ENCODE results near the gene UFSP1.
"Not testable (repeated sequence)": the region's sequence is repeated elsewhere in the genome, so short reads cannot be mapped to it uniquely, and the experiment has no call there.

Gene UFSP1
- 0.06 to 0.89 (median 0.38) reads per million in 18 experiments for total RNA-seq

GRCh38 chr7:100888988-100889750, at the start of gene UFSP1:
UFSP1 (minus strand) TSS chr7:100889715; CDS start chr7:100889271, 444 bp downstream.
- DNase-seq = peak in 1 of 2 donors; percentile 29

- not testable (repeated sequence) for DNase-seq
These were observed 46.7 kb upstream of the UFSP1 start for GRCh38 chr7:100936167-100936566.

- DNase-seq = not testable (repeated sequence)
These were observed 45.9 kb upstream of the UFSP1 start for GRCh38 chr7:100935381-100935780.

- DNase-seq = no peak
These were observed 44.2 kb upstream of the UFSP1 start for GRCh38 chr7:100933734-100934133.

- no peak for DNase-seq
These were observed 40.3 kb upstream of the UFSP1 start for GRCh38 chr7:100929808-100930174.

- DNase-seq = not testable (repeated sequence)
These were observed 34.1 kb upstream of the UFSP1 start for GRCh38 chr7:100923616-100924015.

- no peak for DNase-seq
These were observed 31.5 kb upstream of the UFSP1 start for GRCh38 chr7:100921039-100921438.

GRCh38 chr7:100919779-100920437, 30.4 kb upstream of the UFSP1 start:
- DNase-seq = not testable (repeated sequence)

GRCh38 chr7:100919335-100919734, 29.8 kb upstream of the UFSP1 start:
- not testable (repeated sequence) for DNase-seq

- peak; percentile 23 to 28 for DNase-seq
These were observed 25.4 kb upstream of the UFSP1 start for GRCh38 chr7:100914879-100915447.

- no peak for DNase-seq
These were observed 24.8 kb upstream of the UFSP1 start for GRCh38 chr7:100914208-100914878.

GRCh38 chr7:100911484-100911883, 22.0 kb upstream of the UFSP1 start:
- DNase-seq = no peak

- DNase-seq = peak; percentile 78 to 81
These were observed 20.9 kb upstream of the UFSP1 start for GRCh38 chr7:100910443-100910842.

GRCh38 chr7:100908512-100908911, 19.0 kb upstream of the UFSP1 start:
- DNase-seq = no peak

- no peak for DNase-seq
These were observed 13.1 kb upstream of the UFSP1 start for GRCh38 chr7:100902638-100903037.

GRCh38 chr7:100901921-100902332, 12.4 kb upstream of the UFSP1 start:
- no peak for DNase-seq

GRCh38 chr7:100900978-100901377, 11.5 kb upstream of the UFSP1 start:
- no peak for DNase-seq

GRCh38 chr7:100899432-100899831, 9.9 kb upstream of the UFSP1 start:
- no peak for DNase-seq

GRCh38 chr7:100897772-100898454, 8.4 kb upstream of the UFSP1 start:
- DNase-seq = no peak

- peak in 1 of 2 donors; percentile 28 for DNase-seq
These were observed 7.5 kb upstream of the UFSP1 start for GRCh38 chr7:100896732-100897608.

- peak in 1 of 2 donors; percentile 20 for DNase-seq
These were observed 6.6 kb upstream of the UFSP1 start for GRCh38 chr7:100895956-100896731.
